DOHH2 (cell line): Measurements from ENCODE around the gene LYRM2.

Experiments
- H3F3A ChIP-seq: fragments of 200-600 bp; sonication (generic), shearing (Covaris generic); 2 replicates; pipeline ENCODE4 v1.6.0; 2016; ENCODE audit warnings: antibody characterized with exemption, mild to moderate bottlenecking; ENCODE audit not compliant: control insufficient read depth, insufficient read depth
- H3K27ac ChIP-seq: fragments of 200-600 bp; sonication (generic); 2 replicates; pipeline ENCODE4 v1.5.1; 2014; ENCODE audit warnings: low read depth, mild to moderate bottlenecking, low read length, moderate library complexity
- H3K27me3 ChIP-seq: fragments of 200-600 bp; sonication (generic); 2 replicates; pipeline ENCODE4 v1.6.1; 2014; ENCODE audit warnings: mild to moderate bottlenecking, low read length, mixed read lengths; ENCODE audit not compliant: control insufficient read depth
- H3K36me3 ChIP-seq: fragments of 200-600 bp; sonication (generic); 2 replicates; pipeline ENCODE4 v1.6.1; 2014; ENCODE audit warnings: mild to moderate bottlenecking, low read length, moderate library complexity, mixed read lengths; ENCODE audit not compliant: control insufficient read depth
- H3K4me1 ChIP-seq: fragments of 200-600 bp; sonication (generic); 2 replicates; pipeline ENCODE4 v1.6.1; 2014; ENCODE audit warnings: mild to moderate bottlenecking, low read length, mixed read lengths; ENCODE audit not compliant: control insufficient read depth
- H3K4me2 ChIP-seq: fragments of 200-600 bp; sonication (generic); 2 replicates; pipeline ENCODE4 v1.6.0; 2014; ENCODE audit warnings: mild to moderate bottlenecking, low read length, moderate library complexity
- H3K4me3 ChIP-seq: fragments of 200-600 bp; sonication (generic); 2 replicates; pipeline ENCODE4 v1.5.1; 2014; ENCODE audit warnings: mild to moderate bottlenecking, low read length, mixed read lengths
- H3K79me2 ChIP-seq: fragments of 200-600 bp; sonication (generic); 2 replicates; pipeline ENCODE4 v1.6.1; 2014; ENCODE audit warnings: mild to moderate bottlenecking, low read length, mixed read lengths; ENCODE audit not compliant: control insufficient read depth
- H3K9me2 ChIP-seq: fragments of 200-600 bp; sonication (generic); replicated peaks from 2 replicates; pipeline ENCODE4 v1.6.1; 2014; ENCODE audit warnings: mild to moderate bottlenecking, low read length, mixed read lengths; ENCODE audit not compliant: control insufficient read depth
- H3K9me3 ChIP-seq: fragments of 200-600 bp; sonication (generic); 2 replicates; pipeline ENCODE4 v1.6.1; 2014; ENCODE audit warnings: antibody characterized with exemption, low read length, mixed read lengths; ENCODE audit not compliant: control insufficient read depth, insufficient read depth
- H4K20me1 ChIP-seq: fragments of 200-600 bp; sonication (generic); 2 replicates; pipeline ENCODE4 v1.6.0; 2014; ENCODE audit warnings: low read depth, mild to moderate bottlenecking, antibody characterized with exemption, low read length, moderate library complexity; ENCODE audit not compliant: control insufficient read depth, insufficient read depth
- EZH2phosphoT487 ChIP-seq: fragments of 200-600 bp; sonication (generic); IDR thresholded peaks from 2 replicates; pipeline ENCODE4 v1.6.1; 2017; ENCODE audit warnings: borderline replicate concordance, mild to moderate bottlenecking, antibody characterized with exemption, low read length, moderate library complexity, mixed read lengths
- TF ChIP-seq, protein P1 (sequence below): fragments of 200-600 bp; sonication (generic); IDR thresholded peaks from one replicate; pipeline ENCODE4 v1.5.1; 2014; ENCODE audit warnings: antibody characterized with exemption, mild to moderate bottlenecking, low read depth, low read length; ENCODE audit not compliant: poor library complexity, severe bottlenecking

Gene LYRM2

GRCh38 chr6:89567630-89568390 lies 70.7 kb downstream of the LYRM2 start:
- peaks cover 24% of the 10 kb centered on the region for H3K27me3 ChIP-seq
- H3K36me3 ChIP-seq, result no peaks in the 10 kb centered on the region
- H3K79me2 ChIP-seq, result no peaks in the 10 kb centered on the region
- H3K4me1 ChIP-seq, result no peaks in the 10 kb centered on the region
- H3K4me3 ChIP-seq, result no peak overlapping the region
- H4K20me1 ChIP-seq, result no peaks in the 10 kb centered on the region
- no peak overlapping the region for H3K27ac ChIP-seq
- TF ChIP-seq, protein P1, sequence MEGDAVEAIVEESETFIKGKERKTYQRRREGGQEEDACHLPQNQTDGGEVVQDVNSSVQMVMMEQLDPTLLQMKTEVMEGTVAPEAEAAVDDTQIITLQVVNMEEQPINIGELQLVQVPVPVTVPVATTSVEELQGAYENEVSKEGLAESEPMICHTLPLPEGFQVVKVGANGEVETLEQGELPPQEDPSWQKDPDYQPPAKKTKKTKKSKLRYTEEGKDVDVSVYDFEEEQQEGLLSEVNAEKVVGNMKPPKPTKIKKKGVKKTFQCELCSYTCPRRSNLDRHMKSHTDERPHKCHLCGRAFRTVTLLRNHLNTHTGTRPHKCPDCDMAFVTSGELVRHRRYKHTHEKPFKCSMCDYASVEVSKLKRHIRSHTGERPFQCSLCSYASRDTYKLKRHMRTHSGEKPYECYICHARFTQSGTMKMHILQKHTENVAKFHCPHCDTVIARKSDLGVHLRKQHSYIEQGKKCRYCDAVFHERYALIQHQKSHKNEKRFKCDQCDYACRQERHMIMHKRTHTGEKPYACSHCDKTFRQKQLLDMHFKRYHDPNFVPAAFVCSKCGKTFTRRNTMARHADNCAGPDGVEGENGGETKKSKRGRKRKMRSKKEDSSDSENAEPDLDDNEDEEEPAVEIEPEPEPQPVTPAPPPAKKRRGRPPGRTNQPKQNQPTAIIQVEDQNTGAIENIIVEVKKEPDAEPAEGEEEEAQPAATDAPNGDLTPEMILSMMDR, result no peak
- no peak for TF ChIP-seq EZH2phosphoT487
- no peak overlapping the region for H3K4me2 ChIP-seq
- no peaks in the 10 kb centered on the region for H3F3A ChIP-seq
- no peaks in the 10 kb centered on the region for H3K9me2 ChIP-seq
- no peaks in the 10 kb centered on the region for H3K9me3 ChIP-seq

DNA sequence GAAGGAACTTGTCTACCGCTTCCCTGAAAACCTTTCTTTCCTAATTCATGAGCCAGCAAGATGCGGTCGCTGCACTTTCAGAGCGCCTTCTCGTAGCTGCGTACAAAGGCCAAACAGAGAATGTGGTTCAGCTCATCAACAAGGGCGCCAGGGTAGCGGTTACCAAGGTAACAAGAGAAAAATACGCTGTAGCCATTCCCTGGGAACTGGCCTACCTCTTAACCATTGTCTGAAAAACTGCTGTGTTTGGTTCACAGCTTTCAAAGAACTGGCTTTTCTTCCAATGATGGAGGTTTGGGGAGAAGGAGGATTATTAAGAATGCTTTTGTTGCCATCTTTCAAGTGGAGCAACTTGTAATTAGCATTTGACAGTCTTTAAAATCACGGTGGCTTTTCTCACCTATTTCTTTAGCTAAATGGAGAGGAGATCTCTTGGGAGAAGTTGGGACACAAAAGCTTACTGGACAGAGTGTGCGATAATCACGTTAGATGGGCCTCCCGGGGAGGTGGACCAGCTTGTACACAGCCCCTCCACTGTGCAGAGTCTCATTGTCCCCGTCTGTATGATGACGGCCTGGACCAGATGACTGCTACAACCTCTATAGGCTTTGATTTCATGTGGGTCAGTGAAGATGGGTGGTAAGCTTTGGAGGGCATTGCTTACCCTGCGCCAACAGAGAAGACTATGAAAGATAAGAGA lies 71.5 kb downstream of the LYRM2 start:
- Histone ChIP-seq H3K4me1 (no peaks in the 10 kb centered on the region), H4K20me1 (no peaks in the 10 kb centered on the region), H3F3A (no peaks in the 10 kb centered on the region), H3K9me3 (no peaks in the 10 kb centered on the region), H3K79me2 (no peaks in the 10 kb centered on the region), H3K4me2 (no peak overlapping the region), H3K27me3 (peaks cover 28% of the 10 kb centered on the region), H3K9me2 (no peaks in the 10 kb centered on the region), H3K4me3 (no peak overlapping the region), H3K36me3 (no peaks in the 10 kb centered on the region), H3K27ac (no peak overlapping the region)
- TF ChIP-seq, protein P1, result no peak
- TF ChIP-seq EZH2phosphoT487, result no peak

GRCh38 chr6:89566008-89566800 lies 72.3 kb downstream of the LYRM2 start:
- Histone ChIP-seq H3K36me3 (no peaks in the 10 kb centered on the region), H3K4me2 (no peak overlapping the region), H3K9me3 (no peaks in the 10 kb centered on the region), H3K27me3 (peaks cover 32% of the 10 kb centered on the region; the same call in 1 of the 2 replicates), H3K4me1 (no peaks in the 10 kb centered on the region), H3K79me2 (no peaks in the 10 kb centered on the region), H3K27ac (no peak overlapping the region), H4K20me1 (no peaks in the 10 kb centered on the region), H3K4me3 (no peak overlapping the region), H3K9me2 (no peaks in the 10 kb centered on the region), H3F3A (no peaks in the 10 kb centered on the region)
- TF ChIP-seq EZH2phosphoT487, result no peak
- TF ChIP-seq, protein P1, result no peak
